ENCODE data around the gene CEMP1.

CEMP1 gene

GRCh38 chr16:2496223-2497115 lies 34.7 kb downstream of the CEMP1 start:
- no peaks in the 10 kb centered on the region for H3K27me3 ChIP-seq (ENCODE audit: insufficient read depth, poor library complexity, severe bottlenecking)
- TF ChIP-seq SPI1 (IDR thresholded peaks at IDR 0.05; ENCODE audit: borderline replicate concordance, low read depth) (no peak), POLR2AphosphoS5 (IDR thresholded peaks at IDR 0.05; ENCODE audit: low read depth) (no peak), GABPA (IDR thresholded peaks at IDR 0.05; ENCODE audit: low read depth) (no peak)
- TF ChIP-seq, protein P1, sequence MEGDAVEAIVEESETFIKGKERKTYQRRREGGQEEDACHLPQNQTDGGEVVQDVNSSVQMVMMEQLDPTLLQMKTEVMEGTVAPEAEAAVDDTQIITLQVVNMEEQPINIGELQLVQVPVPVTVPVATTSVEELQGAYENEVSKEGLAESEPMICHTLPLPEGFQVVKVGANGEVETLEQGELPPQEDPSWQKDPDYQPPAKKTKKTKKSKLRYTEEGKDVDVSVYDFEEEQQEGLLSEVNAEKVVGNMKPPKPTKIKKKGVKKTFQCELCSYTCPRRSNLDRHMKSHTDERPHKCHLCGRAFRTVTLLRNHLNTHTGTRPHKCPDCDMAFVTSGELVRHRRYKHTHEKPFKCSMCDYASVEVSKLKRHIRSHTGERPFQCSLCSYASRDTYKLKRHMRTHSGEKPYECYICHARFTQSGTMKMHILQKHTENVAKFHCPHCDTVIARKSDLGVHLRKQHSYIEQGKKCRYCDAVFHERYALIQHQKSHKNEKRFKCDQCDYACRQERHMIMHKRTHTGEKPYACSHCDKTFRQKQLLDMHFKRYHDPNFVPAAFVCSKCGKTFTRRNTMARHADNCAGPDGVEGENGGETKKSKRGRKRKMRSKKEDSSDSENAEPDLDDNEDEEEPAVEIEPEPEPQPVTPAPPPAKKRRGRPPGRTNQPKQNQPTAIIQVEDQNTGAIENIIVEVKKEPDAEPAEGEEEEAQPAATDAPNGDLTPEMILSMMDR (IDR thresholded peaks at IDR 0.05; ENCODE audit: insufficient read depth, low read length), result no peak
- TF ChIP-seq, protein P2, sequence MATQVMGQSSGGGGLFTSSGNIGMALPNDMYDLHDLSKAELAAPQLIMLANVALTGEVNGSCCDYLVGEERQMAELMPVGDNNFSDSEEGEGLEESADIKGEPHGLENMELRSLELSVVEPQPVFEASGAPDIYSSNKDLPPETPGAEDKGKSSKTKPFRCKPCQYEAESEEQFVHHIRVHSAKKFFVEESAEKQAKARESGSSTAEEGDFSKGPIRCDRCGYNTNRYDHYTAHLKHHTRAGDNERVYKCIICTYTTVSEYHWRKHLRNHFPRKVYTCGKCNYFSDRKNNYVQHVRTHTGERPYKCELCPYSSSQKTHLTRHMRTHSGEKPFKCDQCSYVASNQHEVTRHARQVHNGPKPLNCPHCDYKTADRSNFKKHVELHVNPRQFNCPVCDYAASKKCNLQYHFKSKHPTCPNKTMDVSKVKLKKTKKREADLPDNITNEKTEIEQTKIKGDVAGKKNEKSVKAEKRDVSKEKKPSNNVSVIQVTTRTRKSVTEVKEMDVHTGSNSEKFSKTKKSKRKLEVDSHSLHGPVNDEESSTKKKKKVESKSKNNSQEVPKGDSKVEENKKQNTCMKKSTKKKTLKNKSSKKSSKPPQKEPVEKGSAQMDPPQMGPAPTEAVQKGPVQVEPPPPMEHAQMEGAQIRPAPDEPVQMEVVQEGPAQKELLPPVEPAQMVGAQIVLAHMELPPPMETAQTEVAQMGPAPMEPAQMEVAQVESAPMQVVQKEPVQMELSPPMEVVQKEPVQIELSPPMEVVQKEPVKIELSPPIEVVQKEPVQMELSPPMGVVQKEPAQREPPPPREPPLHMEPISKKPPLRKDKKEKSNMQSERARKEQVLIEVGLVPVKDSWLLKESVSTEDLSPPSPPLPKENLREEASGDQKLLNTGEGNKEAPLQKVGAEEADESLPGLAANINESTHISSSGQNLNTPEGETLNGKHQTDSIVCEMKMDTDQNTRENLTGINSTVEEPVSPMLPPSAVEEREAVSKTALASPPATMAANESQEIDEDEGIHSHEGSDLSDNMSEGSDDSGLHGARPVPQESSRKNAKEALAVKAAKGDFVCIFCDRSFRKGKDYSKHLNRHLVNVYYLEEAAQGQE (IDR thresholded peaks at IDR 0.05; ENCODE audit: insufficient replicate concordance, low read depth), result no peak
- H3K27ac ChIP-seq (replicated peaks), result no peak overlapping the region

GRCh38 chr16:2495041-2495440 lies 36.2 kb downstream of the CEMP1 start:
- DNase-seq (ENCODE audit: low read depth in 1 of 2, low spot score in 1 of 2), result no peak
- TF ChIP-seq, protein P1 (IDR thresholded peaks at IDR 0.05; ENCODE audit: insufficient read depth, low read length), result no peak
- TF ChIP-seq POLR2AphosphoS5 (IDR thresholded peaks at IDR 0.05; ENCODE audit: low read depth) (no peak), GABPA (IDR thresholded peaks at IDR 0.05; ENCODE audit: low read depth) (no peak), SPI1 (IDR thresholded peaks at IDR 0.05; ENCODE audit: borderline replicate concordance, low read depth) (no peak)
- TF ChIP-seq, protein P2 (IDR thresholded peaks at IDR 0.05; ENCODE audit: insufficient replicate concordance, low read depth), result no peak
- H3K27me3 ChIP-seq (ENCODE audit: insufficient read depth, poor library complexity, severe bottlenecking), result no peaks in the 10 kb centered on the region
- H3K4me3 ChIP-seq (replicated peaks; ENCODE audit: insufficient read depth, low read length), result no peak overlapping the region
- H3K27ac ChIP-seq (replicated peaks), result no peak overlapping the region

More at GRCh38 chr16:2496223-2497115, 34.7 kb downstream of the CEMP1 start:
- H3K4me3 ChIP-seq (replicated peaks; ENCODE audit: insufficient read depth, low read length), result no peak overlapping the region
- DNase-seq (ENCODE audit: low read depth in 1 of 2, low spot score in 1 of 2), result no peak

DNA sequence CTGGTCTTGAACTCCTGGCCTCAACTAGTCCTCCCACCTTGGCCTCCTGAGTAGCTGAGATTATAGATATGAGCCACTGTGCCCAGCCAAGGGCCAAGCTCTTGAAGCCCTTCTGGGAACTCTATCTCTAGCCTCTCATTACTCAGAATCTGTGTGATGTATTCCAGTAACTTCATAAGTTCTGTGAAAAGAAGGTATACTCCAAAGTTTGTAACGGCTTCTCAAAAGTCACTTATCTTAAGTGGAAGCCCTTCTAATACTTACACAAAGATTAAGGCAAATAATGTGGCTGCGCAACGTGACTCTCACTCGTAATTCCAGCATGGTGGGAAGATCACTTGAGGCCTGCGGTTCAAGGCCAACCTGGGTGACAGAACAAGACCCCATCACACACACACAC lies 36.6 kb downstream of the CEMP1 start:
- Histone ChIP-seq H3K27me3 (ENCODE audit: insufficient read depth, poor library complexity, severe bottlenecking) (no peaks in the 10 kb centered on the region), H3K27ac (replicated peaks) (no peak overlapping the region), H3K4me3 (replicated peaks; ENCODE audit: insufficient read depth, low read length) (no peak overlapping the region)
- DNase-seq (ENCODE audit: low read depth in 1 of 2, low spot score in 1 of 2), result no peak
- TF ChIP-seq POLR2AphosphoS5 (IDR thresholded peaks at IDR 0.05; ENCODE audit: low read depth), result no peak
- no peak for TF ChIP-seq SPI1 (IDR thresholded peaks at IDR 0.05; ENCODE audit: borderline replicate concordance, low read depth)
- no peak for TF ChIP-seq GABPA (IDR thresholded peaks at IDR 0.05; ENCODE audit: low read depth)

DNA sequence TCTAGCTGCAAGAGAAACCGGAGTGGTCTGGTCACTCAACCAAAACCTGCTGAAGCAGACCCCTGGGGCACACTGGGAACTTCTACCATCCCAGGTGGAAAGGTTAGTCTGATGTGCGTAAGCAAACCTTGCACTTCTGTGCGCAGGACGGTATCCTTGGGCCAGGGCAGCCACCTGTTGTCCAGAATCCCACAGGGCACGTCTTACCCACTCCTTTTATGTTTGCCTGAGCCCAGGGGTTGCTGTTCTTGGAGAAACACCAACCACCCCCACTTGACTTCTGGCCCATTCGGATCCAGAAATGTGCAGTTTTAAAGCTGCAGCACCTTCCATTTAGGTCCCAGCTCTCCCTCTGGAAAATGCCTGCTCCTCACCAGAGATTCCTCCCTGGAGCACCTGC lies 37.6 kb downstream of the CEMP1 start:
- H3K4me3 ChIP-seq (replicated peaks; ENCODE audit: insufficient read depth, low read length), result no peak overlapping the region
- no peak overlapping the region; the same call in 1 of the 2 replicates for H3K27ac ChIP-seq (replicated peaks)
- H3K27me3 ChIP-seq (ENCODE audit: insufficient read depth, poor library complexity, severe bottlenecking), result no peaks in the 10 kb centered on the region
- TF ChIP-seq, protein P1 (IDR thresholded peaks at IDR 0.05; ENCODE audit: insufficient read depth, low read length), result no peak
- TF ChIP-seq POLR2AphosphoS5 (IDR thresholded peaks at IDR 0.05; ENCODE audit: low read depth), result no peak
- TF ChIP-seq, protein P2 (IDR thresholded peaks at IDR 0.05; ENCODE audit: insufficient replicate concordance, low read depth), result no peak
- DNase-seq (ENCODE audit: low read depth in 1 of 2, low spot score in 1 of 2), result no peak
